Upper lobe of left lung (tissue), 6 donors: ENCODE measurements around the gene COL6A1. TPM values are rescaled to one million over a fixed set of nuclear protein-coding genes. Genes with fewer than 3 reads are reported as not detected.

ENCODE experiments used
- ATAC-seq, 2 donors: fragments of 200-7000 bp; cut with Tn5 transposase; one replicate each; pipeline ENCODE4 v1.9.1; 2022; ENCODE audit warnings: mild to moderate bottlenecking in 2 of 2, moderate library complexity in 2 of 2; ENCODE audit not compliant: low FRiP score in 2 of 2
- DNase-seq, 2 donors: peaks; one replicate each; pipeline ENCODE4 v3.0.0-alpha.2; 2019 to 2020
- H3K27ac ChIP-seq, 4 donors: fragments of 200-600 bp; sonication (generic); one replicate each; pipeline ENCODE4 v1.5.1; 2016 to 2019
- H3K27me3 ChIP-seq, 4 donors: fragments of 200-600 bp; sonication (generic); one replicate each; pipeline ENCODE4 v1.5.1; 2017 to 2019
- H3K36me3 ChIP-seq, 4 donors: fragments of 200-600 bp; sonication (generic); one replicate each; pipeline ENCODE4 v1.5.1; 2016 to 2019
- H3K4me1 ChIP-seq, 4 donors: fragments of 200-600 bp; sonication (generic); one replicate each; pipeline ENCODE4 v1.5.1; 2018 to 2019
- H3K4me3 ChIP-seq, 4 donors: fragments of 200-600 bp; sonication (generic); one replicate each; pipeline ENCODE4 v1.5.1; 2017 to 2019; ENCODE audit warnings: mild to moderate bottlenecking in 2 of 4, moderate library complexity in 1 of 4
- H3K9me3 ChIP-seq, 4 donors: fragments of 200-600 bp; sonication (generic); one replicate each; pipeline ENCODE4 v1.5.1; 2018 to 2019
- EP300 ChIP-seq, 4 donors: sonication (generic); formaldehyde crosslinking; IDR thresholded peaks; one replicate each; pipeline ENCODE4 v1.5.1; 2017; ENCODE audit warnings: antibody characterized with exemption in 4 of 4, control low read depth in 2 of 4
- POLR2A ChIP-seq, 4 donors: fragments of 450-650 bp; IDR thresholded peaks; one replicate each; pipeline ENCODE4 v1.5.1; 2016 to 2017; ENCODE audit warnings: antibody characterized with exemption in 4 of 4, mild to moderate bottlenecking in 2 of 4
- POLR2AphosphoS5 ChIP-seq, 2 donors: sonication (generic); formaldehyde crosslinking; IDR thresholded peaks; one replicate each; pipeline ENCODE4 v1.5.1; 2017; ENCODE audit warnings: antibody characterized with exemption in 2 of 2
- WGBS, 2 donors: methylation state at CpG; one replicate each; pipeline ENCODE4 v1.1.5; 2017 to 2018; 5-methylcytosine and 5-hydroxymethylcytosine counted together
- total RNA-seq, 6 donors: library from RNA; depleted of rRNA in 4 of 6; stranded (reverse); fragments of >200 nt in 4 of 6; gene quantifications; one replicate each; pipeline versions ENCODE4 v1.1.0 to v1.2.1, GENCODE V29; 2016 to 2021
- TF ChIP-seq, protein P1 (sequence below), 6 experiments: fragments of 450-650 bp in 4 of 6; fragments of 200-600 bp in 2 of 6; sonication (generic) in 2 of 6; IDR thresholded peaks; one replicate each; pipeline ENCODE4 v1.5.1; 2016 to 2019; ENCODE audit warnings: antibody characterized with exemption in 6 of 6
- donor health status: DM: no; HTN: no; CAD: no; lungs with moderate emphysema.
- donor health status: DM: no; HTN: yes; CAD: no; lungs with severe emphysema.

The COL6A1 gene
- total RNA-seq, 6 donors from 2014 or later = 61.9 to 351 (median 205) TPM

DNA sequence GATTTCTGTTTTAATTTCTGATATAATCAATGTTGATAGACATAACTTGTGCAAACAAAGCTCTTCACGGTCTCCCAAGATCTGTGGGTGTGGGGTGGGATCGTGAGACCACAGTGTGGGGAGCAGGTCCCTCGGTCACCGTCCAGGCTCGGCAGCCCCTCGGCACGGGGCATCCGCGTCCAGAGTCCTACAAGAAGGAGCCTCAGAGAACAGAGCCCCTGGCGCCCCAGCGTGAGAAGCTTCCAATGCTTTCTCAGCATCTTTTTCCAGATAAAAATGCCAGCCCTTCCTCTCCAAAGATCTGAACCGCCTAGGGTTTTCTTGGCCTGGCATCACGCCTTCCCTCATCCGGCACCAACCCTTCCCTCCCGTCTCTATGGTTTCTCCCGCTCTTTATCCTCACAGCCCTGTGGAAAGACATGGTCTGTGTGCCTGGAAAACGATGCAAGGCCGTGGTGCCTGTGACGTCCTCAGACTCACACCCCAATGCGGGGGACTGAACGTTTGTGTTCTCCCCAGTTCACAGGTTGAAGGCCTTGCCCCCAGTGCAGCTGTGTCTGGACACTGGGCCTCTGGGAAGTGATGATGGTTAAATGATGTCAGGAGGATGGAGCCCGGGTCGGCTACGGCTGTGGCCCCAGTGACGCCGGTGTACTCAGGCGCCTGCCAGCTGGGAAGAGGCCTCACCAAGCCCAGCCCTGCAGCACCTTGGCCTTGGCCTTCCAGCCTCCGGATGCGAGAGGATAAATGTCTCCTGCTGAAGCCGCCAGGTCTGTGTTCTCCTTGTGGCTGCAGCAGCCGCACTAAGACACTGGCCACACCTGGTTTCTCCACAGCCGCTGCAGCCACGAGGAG lies 70.5 kb downstream of the COL6A1 start:
- H3K4me1 ChIP-seq = peaks cover 0 to 18% (median 6%) of the 10 kb centered on the region in 4 donors
- no peak overlapping the region for H3K4me3 ChIP-seq
- ATAC-seq (no peak), DNase-seq (no peak)
- peaks cover 0 to 6% (median 0%) of the 10 kb centered on the region in 4 donors for H3K27me3 ChIP-seq
- WGBS, 2 donors = 86 to 89% methylated on average over 29 to 33 of the region's 33 CpGs
- TF ChIP-seq POLR2AphosphoS5 (IDR thresholded peaks at IDR 0.05) (no peak), EP300 (IDR thresholded peaks at IDR 0.05) (no peak), POLR2A (IDR thresholded peaks at IDR 0.05) (no peak)
- TF ChIP-seq, protein P1, sequence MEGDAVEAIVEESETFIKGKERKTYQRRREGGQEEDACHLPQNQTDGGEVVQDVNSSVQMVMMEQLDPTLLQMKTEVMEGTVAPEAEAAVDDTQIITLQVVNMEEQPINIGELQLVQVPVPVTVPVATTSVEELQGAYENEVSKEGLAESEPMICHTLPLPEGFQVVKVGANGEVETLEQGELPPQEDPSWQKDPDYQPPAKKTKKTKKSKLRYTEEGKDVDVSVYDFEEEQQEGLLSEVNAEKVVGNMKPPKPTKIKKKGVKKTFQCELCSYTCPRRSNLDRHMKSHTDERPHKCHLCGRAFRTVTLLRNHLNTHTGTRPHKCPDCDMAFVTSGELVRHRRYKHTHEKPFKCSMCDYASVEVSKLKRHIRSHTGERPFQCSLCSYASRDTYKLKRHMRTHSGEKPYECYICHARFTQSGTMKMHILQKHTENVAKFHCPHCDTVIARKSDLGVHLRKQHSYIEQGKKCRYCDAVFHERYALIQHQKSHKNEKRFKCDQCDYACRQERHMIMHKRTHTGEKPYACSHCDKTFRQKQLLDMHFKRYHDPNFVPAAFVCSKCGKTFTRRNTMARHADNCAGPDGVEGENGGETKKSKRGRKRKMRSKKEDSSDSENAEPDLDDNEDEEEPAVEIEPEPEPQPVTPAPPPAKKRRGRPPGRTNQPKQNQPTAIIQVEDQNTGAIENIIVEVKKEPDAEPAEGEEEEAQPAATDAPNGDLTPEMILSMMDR (IDR thresholded peaks at IDR 0.05) = no peak
- no peak overlapping the region for H3K27ac ChIP-seq
- no peaks in the 10 kb centered on the region for H3K9me3 ChIP-seq
- no peaks in the 10 kb centered on the region for H3K36me3 ChIP-seq

GRCh38 chr21:46052703-46053651 lies 71.4 kb downstream of the COL6A1 start:
- H3K27me3 ChIP-seq = peaks cover 0 to 13% (median 0%) of the 10 kb centered on the region in 4 donors
- 65 to 68% methylated on average over 20 to 31 of the region's 31 CpGs for WGBS, 2 donors
- ATAC-seq (no peak), DNase-seq (no peak)
- no peaks in the 10 kb centered on the region for H3K36me3 ChIP-seq
- no peak overlapping the region for H3K4me3 ChIP-seq
- no peaks in the 10 kb centered on the region for H3K9me3 ChIP-seq
- peak overlapping the region in 2 of 4 donors; percentile 18 to 56 for H3K27ac ChIP-seq
- peaks cover 0 to 18% (median 9%) of the 10 kb centered on the region in 4 donors for H3K4me1 ChIP-seq
- TF ChIP-seq POLR2A (IDR thresholded peaks at IDR 0.05) = no peak
- no peak for TF ChIP-seq POLR2AphosphoS5 (IDR thresholded peaks at IDR 0.05)
- TF ChIP-seq EP300 (IDR thresholded peaks at IDR 0.05) = no peak
- TF ChIP-seq, protein P1 (IDR thresholded peaks at IDR 0.05) = no peak

DNA sequence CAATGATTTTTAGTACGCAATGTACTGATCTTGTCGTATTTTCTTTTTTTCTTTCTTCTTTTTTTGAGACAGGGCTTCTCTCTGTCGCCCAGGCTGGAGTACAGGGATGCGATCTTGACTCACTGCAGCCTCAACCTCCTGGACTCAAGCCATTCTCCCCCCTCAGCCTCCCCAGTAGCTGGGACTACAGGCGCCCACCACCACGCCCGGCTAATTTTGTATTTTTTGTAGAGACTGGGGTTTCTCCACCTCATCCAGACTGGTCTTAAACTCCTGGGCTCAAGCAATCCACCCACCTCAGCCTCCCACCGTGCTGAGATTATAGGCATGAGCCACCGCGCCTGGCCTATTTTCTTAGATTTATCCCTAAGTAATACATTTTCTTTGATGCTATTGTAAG lies 72.5 kb downstream of the COL6A1 start:
- H3K4me1 ChIP-seq = peaks cover 0 to 14% (median 9%) of the 10 kb centered on the region in 4 donors
- H3K27ac ChIP-seq = no peak overlapping the region
- DNase-seq = no peak
- no peak for TF ChIP-seq EP300 (IDR thresholded peaks at IDR 0.05)
- no peak for TF ChIP-seq POLR2A (IDR thresholded peaks at IDR 0.05)
- TF ChIP-seq POLR2AphosphoS5 (IDR thresholded peaks at IDR 0.05) = no peak
- TF ChIP-seq, protein P1 (IDR thresholded peaks at IDR 0.05) = no peak
- ATAC-seq = no peak
- no peaks in the 10 kb centered on the region for H3K36me3 ChIP-seq
- 84 to 96% methylated on average over 10 of the region's 10 CpGs for WGBS, 2 donors
- no peaks in the 10 kb centered on the region for H3K9me3 ChIP-seq
- H3K4me3 ChIP-seq = no peak overlapping the region
- H3K27me3 ChIP-seq = peaks cover 0 to 13% (median 0%) of the 10 kb centered on the region in 4 donors

- WGBS, 2 donors = 62 to 70% methylated on average over 12 of the region's 12 CpGs
- Histone ChIP-seq H3K9me3 (no peaks in the 10 kb centered on the region), H3K27ac (peak overlapping the region in 2 of 4 donors; percentile 23 to 76), H3K4me1 (peaks cover 0 to 14% (median 9%) of the 10 kb centered on the region in 4 donors), H3K4me3 (no peak overlapping the region), H3K36me3 (no peaks in the 10 kb centered on the region), H3K27me3 (peaks cover 0 to 13% (median 0%) of the 10 kb centered on the region in 4 donors)
- no peak for DNase-seq
- TF ChIP-seq, protein P1 (IDR thresholded peaks at IDR 0.05) = no peak
- ATAC-seq = no peak
These were observed 72.9 kb downstream of the COL6A1 start for GRCh38 chr21:46054451-46054881.

Other genes with a start within 250 kb of the COL6A1 start
- gene COL6A2, start 116.3 kb downstream of the COL6A1 start, total RNA-seq = 100 to 1,000 TPM; 105 to 522 (median 304) TPM
- under 1 TPM in 2 of 6 donors, not detected in 4; 0.69 to 0.98 TPM for gene FTCD, start 173.8 kb downstream of the COL6A1 start, total RNA-seq
- gene SPATC1L, start 202.7 kb downstream of the COL6A1 start, total RNA-seq = 10 to 100 TPM in 3 of 6 donors, 1 to 10 TPM in 2, under 1 TPM in 1; 0.91 to 22.0 (median 7.2) TPM
- gene LSS, start 247.0 kb downstream of the COL6A1 start, total RNA-seq = 100 to 1,000 TPM in 5 of 6 donors, 10 to 100 TPM in 1; 71.7 to 266 (median 135) TPM